T47D (cell line): ENCODE measurements around the gene KRTAP29-1.

Experiments
- DNase-seq, 2 experiments: peaks; one replicate each; pipeline versions ENCODE4 v3.0.0 to v3.0.0-alpha.2; 2011 to 2012; ENCODE audit warnings: low read depth in 1 of 2, low spot score in 1 of 2
- JUND ChIP-seq: IDR thresholded peaks from 2 replicates; pipeline ENCODE4 v1.6.1; 2012; ENCODE audit warnings: low read depth
- in situ Hi-C: cut with HindIII; loops from 2 replicates; pipeline ENCODE4 v1.10.0; 2016; ENCODE audit warnings: low sequenced_read_pairs, low pct_unique_long_range_greater_than_20kb

Gene KRTAP29-1

GRCh38 chr17:41325611-41326010 lies 23.0 kb upstream of the KRTAP29-1 start:
- in situ Hi-C loops, result no loop called here
- TF ChIP-seq JUND, result no peak
- no peak for DNase-seq

- in situ Hi-C loops, result no loop called here
These were observed 22.5 kb upstream of the KRTAP29-1 start for GRCh38 chr17:41325126-41325525.

GRCh38 chr17:41324180-41325075 lies 21.8 kb upstream of the KRTAP29-1 start:
- DNase-seq, result peak; percentile 79 to 94
- no peak for TF ChIP-seq JUND
- in situ Hi-C loops, result no loop called here

More at GRCh38 chr17:41325126-41325525, 22.5 kb upstream of the KRTAP29-1 start:
- no peak for DNase-seq
- no peak for TF ChIP-seq JUND

GRCh38 chr17:41322903-41323895 lies 20.5 kb upstream of the KRTAP29-1 start:
- TF ChIP-seq JUND, result no peak
- in situ Hi-C loops, result no loop called here

GRCh38 chr17:41322094-41322902 lies 19.6 kb upstream of the KRTAP29-1 start:
- in situ Hi-C loops, result no loop called here
- no peak for TF ChIP-seq JUND
- DNase-seq, result peak; percentile 32 to 84

More at GRCh38 chr17:41322903-41323895, 20.5 kb upstream of the KRTAP29-1 start:
- DNase-seq, result no peak

GRCh38 chr17:41318231-41318630 lies 15.6 kb upstream of the KRTAP29-1 start:
- in situ Hi-C loops, result no loop called here
- no peak for TF ChIP-seq JUND
- DNase-seq, result no peak

GRCh38 chr17:41315814-41316445 lies 13.3 kb upstream of the KRTAP29-1 start:
- DNase-seq, result no peak
- in situ Hi-C loops, result no loop called here
- TF ChIP-seq JUND, result no peak

- DNase-seq, result no peak
- in situ Hi-C loops, result no loop called here
- no peak for TF ChIP-seq JUND
These were observed 12.6 kb upstream of the KRTAP29-1 start, which contains the start of gene KRTAP17-1 for GRCh38 chr17:41315204-41315794. Gene KRTAP17-1 (minus strand): TSS chr17:41315710. CDS start chr17:41315650, 60 bp downstream.

- in situ Hi-C loops, result no loop called here
- no peak for TF ChIP-seq JUND
- no peak for DNase-seq
These were observed 8.5 kb upstream of the KRTAP29-1 start for GRCh38 chr17:41311111-41311510.

GRCh38 chr17:41308918-41309359 lies 6.3 kb upstream of the KRTAP29-1 start, which contains the start of gene KRTAP16-1:
Gene KRTAP16-1 (minus strand): TSS chr17:41309309. CDS start chr17:41309253, 56 bp downstream.
- no peak for TF ChIP-seq JUND
- DNase-seq, result no peak
- in situ Hi-C loops, result no loop called here

GRCh38 chr17:41308251-41308917 lies 5.7 kb upstream of the KRTAP29-1 start:
- no peak for TF ChIP-seq JUND
- DNase-seq, result no peak
- in situ Hi-C loops, result no loop called here
